IMR-90 (cell line): Measurements from ENCODE around the gene DCANP1. TPM values are rescaled to one million over a fixed set of nuclear protein-coding genes. Genes with fewer than 3 reads are reported as not detected.

Source experiments
- ATAC-seq: fragments of 200-7000 bp; cut with Tn5 transposase; 2 replicates; pipeline ENCODE4 v1.9.1; 2020; ENCODE audit warnings: low read depth, mild to moderate bottlenecking, moderate library complexity
- BruUV-seq: library from RNA; stranded (reverse); fragments of 400-500 nt; replicated peaks from 2 replicates; lab custom pipeline; 2021; lab: Mats Ljungman, UMichigan
- CTCF ChIA-PET: fragments of 300-600 bp; formaldehyde crosslinking; extraction: SDS; loops from one replicate; lab custom pipeline; 2021; ENCODE audit warnings: antibody characterized with exemption; lab: Yijun Ruan, JAX
- POLR2A ChIA-PET: fragments of 300-600 bp; sonication (Branson Sonifier 250); formaldehyde crosslinking; loops from one replicate; lab custom pipeline; 2022; ENCODE audit warnings: antibody characterized with exemption; ENCODE audit not compliant: unreplicated experiment; lab: Charles Lee
- DNase-seq: peaks from one replicate; pipeline ENCODE4 v3.0.0; 2013
- H2AFZ ChIP-seq: replicated peaks from 2 replicates; pipeline ENCODE3; 2013; ENCODE audit warnings: low read length, mild to moderate bottlenecking; ENCODE audit not compliant: poor library complexity
- H2AK5ac ChIP-seq: 2 replicates; pipeline ENCODE4 v1.6.1; 2013; ENCODE audit warnings: low read depth, low read length, inconsistent platforms
- H2AK9ac ChIP-seq: replicated peaks from 2 replicates; pipeline ENCODE3; 2013; ENCODE audit warnings: mild to moderate bottlenecking, low read depth, low read length, moderate library complexity; ENCODE audit not compliant: poor library complexity
- H2BK120ac ChIP-seq: 2 replicates; pipeline ENCODE4 v1.6.1; 2013; ENCODE audit warnings: low read depth, low read length, inconsistent platforms
- H2BK15ac ChIP-seq: 3 replicates; pipeline ENCODE4 v1.6.1; 2013; ENCODE audit warnings: low read depth, low read length, inconsistent platforms
- H2BK20ac ChIP-seq: 2 replicates; pipeline ENCODE4 v1.6.1; 2013; ENCODE audit warnings: low read depth, mild to moderate bottlenecking, inconsistent platforms, low read length, moderate library complexity
- H2BK5ac ChIP-seq: 2 replicates; pipeline ENCODE4 v1.6.1; 2013; ENCODE audit warnings: mild to moderate bottlenecking, low read depth, low read length, inconsistent platforms; ENCODE audit not compliant: poor library complexity, severe bottlenecking
- H3K14ac ChIP-seq: replicated peaks from 2 replicates; pipeline ENCODE4 v1.6.1; 2013; ENCODE audit warnings: low read depth, low read length, inconsistent platforms
- H3K18ac ChIP-seq: 2 replicates; pipeline ENCODE4 v1.6.1; 2013; ENCODE audit warnings: low read depth, low read length, control low read depth
- H3K23ac ChIP-seq: 2 replicates; pipeline ENCODE4 v1.6.1; 2013; ENCODE audit warnings: low read depth, low read length, inconsistent platforms
- H3K27ac ChIP-seq: 2 replicates; pipeline ENCODE4 v1.5.1; 2013; ENCODE audit warnings: mild to moderate bottlenecking, control low read depth, low read length; ENCODE audit not compliant: insufficient read depth
- H3K27me3 ChIP-seq: 2 replicates; pipeline ENCODE4 v1.6.1; 2013; ENCODE audit warnings: low read length; ENCODE audit not compliant: control insufficient read depth, insufficient read depth
- H3K36me3 ChIP-seq: 2 replicates; pipeline ENCODE4 v1.6.1; 2013; ENCODE audit warnings: low read length, mixed read lengths; ENCODE audit not compliant: control insufficient read depth, insufficient read depth
- H3K4ac ChIP-seq: 2 replicates; pipeline ENCODE4 v1.6.1; 2013; ENCODE audit warnings: low read depth, low read length, inconsistent platforms
- H3K4me1 ChIP-seq: 2 replicates; pipeline ENCODE4 v1.6.1; 2013; ENCODE audit warnings: low read length, mixed read lengths; ENCODE audit not compliant: control insufficient read depth, insufficient read depth
- H3K4me2 ChIP-seq: 2 replicates; pipeline ENCODE4 v1.6.1; 2013; ENCODE audit warnings: low read depth, mild to moderate bottlenecking, control low read depth, low read length, moderate library complexity
- H3K4me3 ChIP-seq: 2 replicates; pipeline ENCODE4 v1.5.1; 2013; ENCODE audit warnings: low read depth, mild to moderate bottlenecking, control low read depth, low read length, moderate library complexity; ENCODE audit not compliant: insufficient read depth
- H3K56ac ChIP-seq: 2 replicates; pipeline ENCODE4 v1.6.1; 2013; ENCODE audit warnings: low read length, inconsistent platforms; ENCODE audit not compliant: insufficient read depth; ENCODE audit errors: extremely low read depth
- H3K79me1 ChIP-seq, 2 experiments: 2 replicates each; pipeline ENCODE4 v1.6.1; 2013; ENCODE audit warnings: low read length in 2 of 2, inconsistent platforms in 1 of 2, low read depth in 1 of 2
- H3K9ac ChIP-seq: 2 replicates; pipeline ENCODE4 v1.6.1; 2013; ENCODE audit warnings: low read depth, low read length, control low read depth
- H3K9me1 ChIP-seq: 2 replicates; pipeline ENCODE4 v1.6.1; 2013; ENCODE audit warnings: low read length, inconsistent platforms; ENCODE audit not compliant: insufficient read depth
- H3K9me3 ChIP-seq: 2 replicates; pipeline ENCODE4 v1.6.1; 2013; ENCODE audit warnings: low read length; ENCODE audit not compliant: control insufficient read depth, insufficient read depth
- H4K20me1 ChIP-seq: 2 replicates; pipeline ENCODE4 v1.6.1; 2013; ENCODE audit warnings: low read length, inconsistent platforms; ENCODE audit not compliant: insufficient read depth
- H4K5ac ChIP-seq: 2 replicates; pipeline ENCODE4 v1.6.1; 2013; ENCODE audit warnings: mild to moderate bottlenecking, low read depth, low read length, control low read depth
- H4K8ac ChIP-seq, 2 experiments: 2 replicates each; pipeline ENCODE4 v1.6.1; 2013; ENCODE audit warnings: low read depth in 2 of 2, low read length in 2 of 2, control low read depth in 1 of 2, inconsistent platforms in 1 of 2
- H4K91ac ChIP-seq: 2 replicates; pipeline ENCODE4 v1.6.1; 2013; ENCODE audit warnings: low read depth, low read length, inconsistent platforms; ENCODE audit not compliant: insufficient read depth
- BHLHE40 ChIP-seq: fragments of 150-350 bp; IDR thresholded peaks from 2 replicates; pipeline ENCODE4 v1.6.1; 2016; ENCODE audit warnings: mild to moderate bottlenecking, low read depth, low read length
- CEBPB ChIP-seq: IDR thresholded peaks from 2 replicates; pipeline ENCODE4 v1.6.1; 2012; ENCODE audit warnings: low read depth, low read length, improper control_type of control experiment
- CHD1 ChIP-seq: IDR thresholded peaks from 2 replicates; pipeline ENCODE4 v1.6.1; 2012; ENCODE audit warnings: low read depth, low read length, improper control_type of control experiment
- CTCF ChIP-seq: conservative IDR thresholded peaks from 2 replicates; pipeline ENCODE4 v1.5.1; 2012; ENCODE audit warnings: mild to moderate bottlenecking, low read depth, low read length, improper control_type of control experiment
- ELK1 ChIP-seq: fragments of 150-350 bp; IDR thresholded peaks from 2 replicates; pipeline ENCODE4 v1.6.1; 2016; ENCODE audit warnings: low read depth, mild to moderate bottlenecking, low read length, moderate library complexity, borderline replicate concordance
- FOS ChIP-seq: fragments of 150-350 bp; IDR thresholded peaks from 2 replicates; pipeline ENCODE4 v1.6.1; 2016; ENCODE audit warnings: low read depth, low read length
- MAZ ChIP-seq: IDR thresholded peaks from 2 replicates; pipeline ENCODE4 v1.6.1; 2012; ENCODE audit warnings: low read depth, mild to moderate bottlenecking, low read length, improper control_type of control experiment, moderate library complexity, borderline replicate concordance
- MXI1 ChIP-seq: IDR thresholded peaks from 2 replicates; pipeline ENCODE4 v1.6.1; 2012; ENCODE audit warnings: low read depth, mild to moderate bottlenecking, low read length, moderate library complexity, borderline replicate concordance
- NFE2L2 ChIP-seq: fragments of 150-350 bp; IDR thresholded peaks from 2 replicates; pipeline ENCODE4 v1.6.1; 2016; ENCODE audit warnings: low read depth, mild to moderate bottlenecking, low read length
- POLR2A ChIP-seq: IDR thresholded peaks from 2 replicates; pipeline ENCODE4 v1.6.1; 2012; ENCODE audit warnings: mild to moderate bottlenecking, low read depth, low read length
- RAD21 ChIP-seq: IDR thresholded peaks from 2 replicates; pipeline ENCODE4 v1.6.1; 2012; ENCODE audit warnings: low read length, improper control_type of control experiment
- RCOR1 ChIP-seq: IDR thresholded peaks from 2 replicates; pipeline ENCODE4 v1.6.1; 2012; ENCODE audit warnings: mild to moderate bottlenecking, low read length, improper control_type of control experiment; ENCODE audit not compliant: insufficient replicate concordance
- RFX5 ChIP-seq: IDR thresholded peaks from 2 replicates; pipeline ENCODE4 v1.8.0; 2012; ENCODE audit warnings: low read depth, mild to moderate bottlenecking, low read length, moderate library complexity
- SMC3 ChIP-seq: fragments of 150-350 bp; IDR thresholded peaks from 2 replicates; pipeline ENCODE4 v1.6.1; 2016; ENCODE audit warnings: low read depth, mild to moderate bottlenecking, antibody characterized with exemption, low read length, moderate library complexity
- USF2 ChIP-seq: fragments of 150-350 bp; IDR thresholded peaks from 2 replicates; pipeline ENCODE4 v1.6.1; 2017; ENCODE audit warnings: mild to moderate bottlenecking, antibody characterized with exemption, low read length, low read depth
- WGBS, 2 experiments: methylation state at CpG; one replicate each; pipeline versions ENCODE4 v1.1.5 to v1.1.7; 2013; ENCODE audit warnings: missing lambda C conversion rate in 2 of 2; ENCODE audit not compliant: insufficient read length in 1 of 2; ENCODE audit errors: extremely low coverage in 2 of 2; 5-methylcytosine and 5-hydroxymethylcytosine counted together
- dilution Hi-C: fragments of 300-500 bp; cut with HindIII; formaldehyde crosslinking; loops from one replicate; pipeline ENCODE4 v1.14.3; 2018; ENCODE audit warnings: low sequenced_read_pairs; ENCODE audit not compliant: unreplicated experiment
- in situ Hi-C: fragments of 300-500 bp; cut with MboI; formaldehyde crosslinking; loops from 3 replicates; pipeline ENCODE4 v1.14.3; 2019; ENCODE audit warnings: low sequenced_read_pairs, inconsistent platforms, mixed read lengths
- intact Hi-C: fragments of 100-400 bp; cut with micrococcal nuclease; formaldehyde crosslinking; loops from 2 replicates; pipeline ENCODE4 v1.10.0; 2022
- polyA plus RNA-seq, 3 experiments: library from polyadenylated mRNA; depleted of rRNA; stranded (reverse); fragments of >200 nt; gene quantifications; 2 replicates each; pipeline ENCODE4 v1.2.3, GENCODE V29; 2012; ENCODE audit warnings: low replicate concordance in 1 of 3
- total RNA-seq: library from RNA; depleted of rRNA; stranded (reverse); fragments of >200 nt; gene quantifications from 2 replicates; pipeline ENCODE4 v1.2.3, GENCODE V29; 2012

The DCANP1 gene
- total and polyA plus RNA-seq, 2 of the 4 experiments (the other 2 are of a cell fraction) = not detected

GRCh38 chr5:135429301-135430134 lies 17.6 kb downstream of the DCANP1 start:
- no peak overlapping the region for H2AK9ac ChIP-seq
- intact Hi-C loops (loop anchor here (10.0 kb wide), 1 partner anchor 225 kb away; no protein-coding TSS in a partner anchor), in situ Hi-C loops (no loop called here), dilution Hi-C loops (no loop called here)
- H4K8ac ChIP-seq = no peak overlapping the region
- H3K4me3 ChIP-seq = no peak overlapping the region
- no peak for ATAC-seq
- peak overlapping the region; percentile 53 for H2AFZ ChIP-seq
- H2AK5ac ChIP-seq = no peak overlapping the region
- peaks cover 9% of the 10 kb centered on the region for H3K4me1 ChIP-seq
- H3K9me1 ChIP-seq = peaks cover 8% of the 10 kb centered on the region
- H4K20me1 ChIP-seq = 0 out of 2 replicates have a peak, but pooled peaks cover 3% of the 10 kb centered on the region
- no peaks in the 10 kb centered on the region for H3K79me1 ChIP-seq
- H3K27ac ChIP-seq = no peak overlapping the region
- no TSS peak for BruUV-seq
- no peaks in the 10 kb centered on the region for H3K27me3 ChIP-seq
- peaks cover 5% of the 10 kb centered on the region for H3K9me3 ChIP-seq
- H2BK120ac ChIP-seq = no peak overlapping the region
- no peak overlapping the region for H3K4me2 ChIP-seq
- ChIA-PET CTCF (no interaction called here), POLR2A (no interaction called here)
- 34% methylated on average over 2 of the region's 12 CpGs; no CpG with 5 or more reads in 1 of the 2 experiments for WGBS, 2 experiments
- no peak overlapping the region for H3K4ac ChIP-seq
- TF ChIP-seq USF2 (no peak), POLR2A (no peak), NFE2L2 (no peak), BHLHE40 (no peak), RCOR1 (no peak), CHD1 (no peak), RFX5 (no peak), CEBPB (no peak), RAD21 (no peak), MXI1 (no peak), ELK1 (no peak), FOS (no peak), SMC3 (no peak), CTCF (no peak), MAZ (no peak)
- no peak overlapping the region for H2BK15ac ChIP-seq
- H4K91ac ChIP-seq = no peak overlapping the region
- H3K36me3 ChIP-seq = no peaks in the 10 kb centered on the region
- H2BK5ac ChIP-seq = no peak overlapping the region
- H4K5ac ChIP-seq = no peak overlapping the region
- no peak overlapping the region for H3K9ac ChIP-seq
- no peak for DNase-seq
- H3K23ac ChIP-seq = no peak overlapping the region
- H2BK20ac ChIP-seq = no peak overlapping the region
- H3K14ac ChIP-seq = no peak overlapping the region
- no peak overlapping the region for H3K18ac ChIP-seq
- H3K56ac ChIP-seq = no peak overlapping the region
